DOHH2 (cell line): ENCODE data around the gene TMEM271.

Experiments used
- CTCF ChIP-seq: fragments of 200-600 bp; sonication (generic); IDR thresholded peaks from one replicate; pipeline ENCODE4 v1.5.1; 2014; ENCODE audit warnings: antibody characterized with exemption, mild to moderate bottlenecking, low read depth, low read length; ENCODE audit not compliant: poor library complexity, severe bottlenecking
- EZH2phosphoT487 ChIP-seq: fragments of 200-600 bp; sonication (generic); IDR thresholded peaks from 2 replicates; pipeline ENCODE4 v1.6.1; 2017; ENCODE audit warnings: borderline replicate concordance, mild to moderate bottlenecking, antibody characterized with exemption, low read length, moderate library complexity, mixed read lengths

GRCh38 chr4:625631-626161 is 49.6 kb upstream of the TMEM271 start:
- no peak for TF ChIP-seq CTCF
- TF ChIP-seq EZH2phosphoT487, result no peak
